HUDEP-2 (cell line): ENCODE measurements around the gene HMGB4.

Experiments used
- DNase-seq, 76 experiments: peaks; one replicate each; lab custom pipeline; 2025; ENCODE audit not compliant: unreplicated experiment in 76 of 76; lab: John Stamatoyannopoulos, UW

The HMGB4 gene

DNA sequence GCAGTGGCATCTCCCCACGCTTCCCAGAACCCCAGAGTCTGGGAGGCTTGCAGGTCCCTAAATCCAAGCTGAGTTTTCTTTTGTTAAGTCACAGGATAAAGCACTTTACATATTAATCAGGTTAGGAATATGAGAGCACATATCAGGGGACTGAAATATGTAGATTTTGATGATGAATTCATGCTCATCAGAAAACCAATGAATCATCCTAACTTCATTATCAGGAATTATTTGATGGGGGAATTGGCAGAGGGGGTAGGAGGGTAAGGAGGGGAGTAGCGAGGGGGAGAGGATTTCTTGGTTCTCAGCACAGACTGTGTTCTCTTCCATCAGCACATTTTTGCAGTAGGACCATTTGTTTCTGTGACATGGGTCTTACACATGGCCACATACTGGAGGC is 32.1 kb downstream of the HMGB4 start:
- DNase-seq = no peak

DNA sequence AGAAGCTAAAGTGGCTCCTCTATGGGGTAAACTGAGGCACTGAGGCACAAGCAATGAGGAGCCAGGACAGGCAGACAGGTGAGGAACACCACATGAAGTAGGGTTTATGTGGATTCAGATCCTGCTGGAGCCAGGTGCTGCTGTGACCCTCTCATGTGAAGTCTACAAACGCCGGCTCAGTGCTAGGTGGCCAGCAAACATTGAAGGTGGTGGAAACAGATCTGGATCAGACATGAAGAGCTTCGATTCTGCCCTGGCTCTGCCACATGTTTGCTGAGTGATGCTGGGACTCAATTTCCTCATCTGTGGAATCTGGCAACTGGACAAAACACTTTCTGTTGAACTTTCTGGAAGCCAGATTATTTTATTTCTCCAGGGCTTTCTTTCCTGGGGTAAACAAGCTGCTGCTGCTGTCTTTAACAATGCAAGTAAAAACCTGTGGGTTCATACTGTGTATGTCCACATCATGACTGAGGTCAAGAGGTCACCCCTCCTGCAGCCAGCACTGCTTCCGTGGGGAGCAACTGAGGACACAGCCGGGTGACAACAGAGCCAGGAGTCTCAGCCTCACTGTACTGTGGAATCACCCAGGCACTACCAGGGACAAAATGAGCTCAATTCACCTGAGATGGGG is 33.3 kb downstream of the HMGB4 start:
- DNase-seq = no peak

DNA sequence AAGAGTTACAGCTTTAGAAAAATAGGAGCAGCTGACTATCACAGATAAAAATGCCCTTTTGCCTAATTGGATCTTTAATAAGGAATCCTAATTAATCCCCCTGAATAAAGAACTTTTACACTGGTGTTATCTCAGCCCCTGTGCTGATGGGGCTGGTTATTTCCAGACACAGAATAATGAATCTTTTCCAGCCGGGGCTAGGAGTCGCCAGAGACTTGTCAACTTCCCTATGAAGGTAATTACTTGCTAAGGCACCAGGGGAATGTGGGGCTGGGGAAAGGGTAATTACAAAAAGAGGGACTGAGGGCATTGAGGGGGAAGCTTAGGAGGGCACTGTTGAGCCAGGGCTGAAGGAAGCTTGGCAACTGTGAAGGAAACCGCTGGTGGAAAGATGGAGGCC is 34.5 kb downstream of the HMGB4 start:
- DNase-seq = no peak

DNA sequence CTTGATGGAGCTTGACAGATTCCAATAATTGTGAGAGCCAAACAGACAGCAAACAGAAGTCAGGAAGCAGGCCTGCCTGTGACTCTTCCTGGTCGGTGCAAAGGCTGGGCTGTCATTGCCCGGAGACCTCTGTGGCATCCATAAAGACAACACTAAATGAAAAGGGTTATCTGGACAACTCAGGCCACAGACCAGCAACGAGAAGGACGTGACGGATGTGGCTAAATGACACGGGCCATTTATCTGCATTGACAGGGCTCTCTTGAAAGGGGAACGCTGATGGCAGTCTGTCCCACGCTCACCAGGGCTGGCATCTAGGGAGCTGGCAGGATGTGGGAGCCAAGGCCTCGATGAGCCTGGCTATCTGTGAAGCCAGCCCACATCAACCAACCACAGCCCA is 35.0 kb downstream of the HMGB4 start:
- DNase-seq = no peak

DNA sequence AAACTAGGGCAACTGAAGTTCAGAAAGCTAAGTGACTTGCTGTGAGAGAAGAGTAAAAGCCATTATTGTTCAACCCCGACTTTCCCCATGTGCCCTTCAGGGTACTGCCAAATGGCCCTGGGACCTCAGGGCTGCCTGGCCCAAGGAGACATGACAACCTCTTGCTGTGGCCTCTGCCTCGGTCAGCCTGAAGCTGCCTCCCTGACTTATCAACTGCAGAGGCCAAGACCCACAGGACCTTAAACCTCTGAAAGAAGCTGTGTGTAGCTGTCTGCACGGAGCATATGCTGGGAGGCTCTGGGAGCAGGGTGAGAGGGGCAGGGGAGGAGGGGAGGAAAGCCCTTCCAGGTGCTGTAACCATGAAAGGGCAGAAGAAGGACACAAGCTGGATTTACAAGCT is 35.9 kb downstream of the HMGB4 start:
- no peak for DNase-seq

DNA sequence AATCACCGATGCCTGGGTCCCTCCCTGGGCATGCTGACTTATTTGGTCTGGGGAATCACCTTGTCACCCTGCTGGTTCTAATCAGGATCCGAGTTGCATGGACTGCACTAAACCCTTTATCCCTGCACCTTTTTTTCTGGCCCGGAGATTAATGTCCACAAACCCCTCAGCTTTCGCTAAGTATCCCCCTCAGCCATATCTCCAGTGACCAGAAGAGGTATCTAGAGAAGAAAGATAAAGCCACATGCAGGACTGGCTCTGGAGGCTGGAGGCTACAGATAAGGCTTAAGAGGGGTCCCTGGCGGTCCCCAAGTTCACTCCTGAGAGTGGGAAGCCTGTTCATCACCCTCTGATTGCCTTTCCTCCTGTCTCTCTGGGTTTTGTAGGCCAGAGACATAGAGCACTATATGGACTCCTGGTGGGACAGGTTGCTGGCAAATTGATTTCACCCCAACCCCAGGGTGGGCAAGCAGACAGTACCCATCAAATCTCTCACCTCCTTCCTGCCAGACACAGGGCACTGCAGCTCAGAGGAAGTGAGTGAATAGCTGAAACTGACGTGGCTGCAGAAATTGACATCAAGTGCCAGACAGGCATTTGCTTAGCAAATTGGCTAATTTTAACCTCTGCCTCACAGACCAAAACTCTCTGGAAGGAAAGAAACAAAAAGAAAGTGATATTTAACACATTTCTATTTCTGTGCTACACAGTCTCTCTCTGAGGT is 38.8 kb downstream of the HMGB4 start:
- peak in 5 of 76 experiments; percentile 7 to 35 (median 11) for DNase-seq

DNA sequence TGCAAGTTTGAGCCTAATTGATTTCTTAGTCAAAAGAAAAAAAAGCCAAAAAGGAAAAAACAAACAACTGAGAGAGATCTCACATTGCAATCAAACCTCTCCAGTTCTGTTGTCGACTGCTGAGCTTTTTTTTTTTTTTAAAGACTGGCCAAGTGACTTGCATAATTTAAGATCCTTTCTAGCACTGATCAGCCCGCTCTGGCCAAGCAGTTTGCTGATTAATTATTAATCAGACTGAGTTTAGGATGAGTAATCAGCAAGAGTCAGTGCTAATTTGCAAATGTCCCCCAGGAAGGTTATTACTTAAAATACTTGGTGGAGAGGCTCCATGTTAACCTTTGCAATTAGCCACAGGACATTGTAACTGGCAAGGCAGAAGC is 39.3 kb downstream of the HMGB4 start:
- DNase-seq = no peak

DNA sequence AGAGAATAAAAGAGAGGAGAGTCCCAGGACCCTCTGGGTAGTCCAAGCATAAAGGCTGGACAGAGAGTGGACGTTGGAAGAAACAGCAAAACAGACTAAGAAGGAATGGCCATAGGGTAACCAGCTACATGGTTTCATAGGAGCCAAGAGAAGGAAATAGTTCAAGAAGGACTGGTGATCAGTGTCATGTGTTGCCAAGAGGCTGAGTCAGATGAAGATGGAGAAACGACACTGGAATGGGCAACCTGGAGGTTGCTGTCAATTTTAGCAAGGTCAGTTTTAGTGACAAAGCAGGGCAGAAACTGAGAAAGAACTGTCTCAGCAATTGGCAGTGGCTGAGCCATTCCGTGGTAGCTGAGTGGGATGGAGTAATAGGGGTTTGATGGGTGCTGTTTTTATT is 41.4 kb downstream of the HMGB4 start:
- no peak for DNase-seq

DNA sequence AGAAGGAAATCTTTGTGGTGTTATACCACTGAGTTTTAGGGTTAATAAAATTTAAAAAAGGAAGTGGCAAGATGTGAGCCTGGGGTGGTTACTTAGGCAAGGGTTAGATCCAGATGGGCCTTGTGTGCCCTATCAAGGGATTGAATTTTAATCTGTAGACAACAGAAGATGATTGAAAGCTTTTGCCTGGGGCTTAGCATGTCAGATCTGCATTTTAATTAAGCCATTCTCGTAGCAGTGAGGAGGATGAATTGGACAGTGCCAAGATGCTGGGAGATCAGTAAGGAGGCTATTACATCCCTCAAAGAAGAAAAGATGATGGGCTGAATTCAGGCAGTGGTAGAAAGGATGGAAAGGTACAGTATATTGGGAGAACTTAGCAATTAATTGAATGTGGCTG is 42.3 kb downstream of the HMGB4 start:
- no peak for DNase-seq

DNA sequence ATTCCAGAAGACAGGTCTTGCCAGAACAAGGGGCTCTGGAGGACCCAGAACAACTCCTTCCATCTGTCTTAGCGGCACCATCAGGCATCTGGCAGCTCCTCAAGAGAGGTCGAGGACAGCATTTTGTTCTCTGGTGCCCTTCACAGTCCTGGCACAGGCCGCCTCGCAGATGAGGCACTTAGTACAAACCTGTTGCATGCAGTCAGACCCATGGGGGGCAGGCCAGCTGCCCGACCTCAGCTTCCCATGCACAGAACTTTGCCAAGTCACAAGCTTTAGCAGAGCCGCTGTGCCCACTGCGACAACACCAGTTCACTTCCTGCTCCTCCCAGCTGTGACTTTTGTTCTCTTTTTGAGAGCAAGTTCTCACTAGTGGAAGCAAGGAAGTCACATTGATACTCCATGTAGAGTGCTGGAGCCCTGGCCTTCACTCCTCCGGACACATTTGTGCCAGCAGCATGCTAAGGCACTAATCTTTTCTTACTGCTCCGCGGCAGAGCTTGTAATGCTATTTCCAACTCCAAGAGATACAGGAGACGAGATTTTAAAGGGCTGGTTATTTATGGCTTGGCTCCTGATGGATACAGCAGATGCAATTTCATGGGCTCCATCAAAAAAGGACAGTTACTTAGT is 44.6 kb downstream of the HMGB4 start:
- DNase-seq = no peak
